Psoas muscle (tissue), 8 donors: ENCODE data around the gene MDH1. TPM values are rescaled to one million over a fixed set of nuclear protein-coding genes. Genes with fewer than 3 reads are reported as not detected.
A peak's percentile ranks its signal among the peaks of the same experiment; 100 is the strongest.
"Not testable (repeated sequence)": the region's sequence is repeated elsewhere in the genome, so short reads cannot be mapped to it uniquely, and the experiment has no call there.

Experiments
- ATAC-seq, 4 donors: fragments of 200-7000 bp; cut with Tn5 transposase; one replicate each; pipeline ENCODE4 v1.9.1; 2020; ENCODE audit warnings: moderate library complexity in 3 of 4, mild to moderate bottlenecking in 2 of 4
- DNase-seq, 2 donors: peaks; one replicate each; pipeline ENCODE4 v3.0.0-alpha.2; 2020
- H3K27ac ChIP-seq: fragments of 200-600 bp; one replicate; pipeline ENCODE4 v1.8.0; 2022
- H3K27me3 ChIP-seq, 3 donors: fragments of 200-600 bp in 1 of 3; one replicate each; pipeline versions ENCODE4 v1.6.1 to v1.8.0; 2013 to 2022; ENCODE audit warnings: low read length in 2 of 3, mild to moderate bottlenecking in 2 of 3, moderate library complexity in 1 of 3; ENCODE audit not compliant: insufficient read depth in 3 of 3
- H3K36me3 ChIP-seq, 2 donors: fragments of 200-600 bp in 1 of 2; one replicate each; pipeline versions ENCODE4 v1.6.1 to v1.8.0; 2013 to 2022; ENCODE audit warnings: low read depth in 1 of 2, mild to moderate bottlenecking in 1 of 2, moderate library complexity in 1 of 2; ENCODE audit not compliant: insufficient read depth in 1 of 2
- H3K4me1 ChIP-seq: fragments of 200-600 bp; one replicate; pipeline ENCODE4 v1.8.0; 2022
- H3K4me3 ChIP-seq: fragments of 200-600 bp; one replicate; pipeline ENCODE4 v1.8.0; 2022; ENCODE audit warnings: mild to moderate bottlenecking
- H3K9me3 ChIP-seq: fragments of 200-600 bp; one replicate; pipeline ENCODE4 v1.8.0; 2022
- WGBS, 3 donors: extraction: QIAGEN DNeasy Blood & Tissue Kit; methylation state at CpG; one replicate each; pipeline versions ENCODE4 v1.1.6 to v1.1.7; 2013; 5-methylcytosine and 5-hydroxymethylcytosine counted together
- intact Hi-C, 2 donors: fragments of 100-400 bp; cut with DNase I; formaldehyde crosslinking; loops; one replicate each; pipeline versions ENCODE4 v1.11.0 to v1.14.2; 2022
- polyA plus RNA-seq, 3 donors: library from polyadenylated mRNA; stranded (reverse); fragments of 200-250 nt; gene quantifications; one replicate each; pipeline ENCODE4 v1.2.3, GENCODE V29; 2013
- total RNA-seq, 4 donors: library from RNA; stranded (reverse); fragmentation: NEBNext Ultra II Directional in 2 of 4; extraction: Animal tissue kit (Norgen Biotek cat#: 25700) in 2 of 4; gene quantifications; one replicate each; pipeline versions ENCODE4 v1.2.1 to v1.2.4, GENCODE V29; 2021 to 2023
- TF ChIP-seq, protein P1 (sequence below): fragments of 200-600 bp; IDR thresholded peaks from one replicate; pipeline ENCODE4 v1.8.0; 2022; ENCODE audit warnings: antibody characterized with exemption
- donor health status: healthy with polysubstance abuse.
- donor health status: DM: no; HTN: no; CAD: no; lungs with moderate emphysema.
- donor health status: Bipolar disorder and iron deficiency.
- donor health status: healthy.
- donor health status: DM: yes; HTN: yes; CAD: no.
- donor health status: DM: no; HTN: no; CAD: no.
- donor health status: DM: no; HTN: no; CAD: no.
- donor health status: DM: yes; HTN: yes; CAD: no.

Gene MDH1
- total and polyA plus RNA-seq, 7 donors: 185 to 564 (median 386) TPM

DNA sequence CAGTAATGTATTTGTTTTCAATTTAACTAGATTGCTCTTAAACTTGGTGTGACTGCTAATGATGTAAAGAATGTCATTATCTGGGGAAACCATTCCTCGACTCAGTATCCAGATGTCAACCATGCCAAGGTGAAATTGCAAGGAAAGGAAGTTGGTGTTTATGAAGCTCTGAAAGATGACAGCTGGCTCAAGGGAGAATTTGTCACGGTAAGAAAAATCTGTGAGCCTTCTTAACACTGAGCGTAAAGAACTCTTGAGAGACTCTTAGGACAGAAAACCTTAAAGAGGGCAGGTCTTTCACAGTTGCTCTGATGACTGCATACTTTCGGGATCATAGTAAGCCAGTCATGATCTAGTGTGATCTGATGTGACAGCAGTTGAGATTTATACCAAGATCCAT lies 15.9 kb downstream of the MDH1 start:
- Histone ChIP-seq H3K27ac (no peak overlapping the region), H3K9me3 (no peaks in the 10 kb centered on the region), H3K27me3 (no peaks in the 10 kb centered on the region), H3K36me3 (peaks cover 23 to 84% of the 10 kb centered on the region in 2 donors), H3K4me1 (no peaks in the 10 kb centered on the region), H3K4me3 (no peak overlapping the region)
- ATAC-seq (no peak), DNase-seq (no peak)
- intact Hi-C loops: no loop called here
- TF ChIP-seq, protein P1, sequence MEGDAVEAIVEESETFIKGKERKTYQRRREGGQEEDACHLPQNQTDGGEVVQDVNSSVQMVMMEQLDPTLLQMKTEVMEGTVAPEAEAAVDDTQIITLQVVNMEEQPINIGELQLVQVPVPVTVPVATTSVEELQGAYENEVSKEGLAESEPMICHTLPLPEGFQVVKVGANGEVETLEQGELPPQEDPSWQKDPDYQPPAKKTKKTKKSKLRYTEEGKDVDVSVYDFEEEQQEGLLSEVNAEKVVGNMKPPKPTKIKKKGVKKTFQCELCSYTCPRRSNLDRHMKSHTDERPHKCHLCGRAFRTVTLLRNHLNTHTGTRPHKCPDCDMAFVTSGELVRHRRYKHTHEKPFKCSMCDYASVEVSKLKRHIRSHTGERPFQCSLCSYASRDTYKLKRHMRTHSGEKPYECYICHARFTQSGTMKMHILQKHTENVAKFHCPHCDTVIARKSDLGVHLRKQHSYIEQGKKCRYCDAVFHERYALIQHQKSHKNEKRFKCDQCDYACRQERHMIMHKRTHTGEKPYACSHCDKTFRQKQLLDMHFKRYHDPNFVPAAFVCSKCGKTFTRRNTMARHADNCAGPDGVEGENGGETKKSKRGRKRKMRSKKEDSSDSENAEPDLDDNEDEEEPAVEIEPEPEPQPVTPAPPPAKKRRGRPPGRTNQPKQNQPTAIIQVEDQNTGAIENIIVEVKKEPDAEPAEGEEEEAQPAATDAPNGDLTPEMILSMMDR: no peak
- WGBS, 3 donors: 61 to 67% (median 65%) methylated on average over 4 of the region's 4 CpGs

DNA sequence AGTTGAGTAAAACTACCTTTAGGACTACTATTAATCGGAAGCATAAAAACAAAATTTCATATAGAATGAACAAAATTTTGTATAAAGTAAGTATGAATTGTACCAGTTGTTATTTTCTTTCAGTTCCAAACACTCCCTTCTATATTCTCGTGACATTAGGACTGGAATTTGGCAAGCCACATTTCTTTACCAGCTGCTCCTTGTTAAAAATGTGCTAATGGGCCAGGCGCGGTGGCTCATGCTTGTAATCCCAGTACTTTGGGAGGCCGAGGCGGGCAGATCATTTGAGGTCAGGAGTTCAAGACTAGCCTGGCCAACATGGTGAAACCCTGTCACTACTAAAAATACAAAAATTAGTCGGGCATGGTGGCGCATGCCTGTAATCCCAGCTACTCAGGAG lies 20.1 kb downstream of the MDH1 start:
- H3K36me3 ChIP-seq: peaks cover 15 to 42% of the 10 kb centered on the region in 2 donors
- H3K27me3 ChIP-seq, H3K27ac ChIP-seq, DNase-seq, H3K4me3 ChIP-seq, intact Hi-C loops, H3K4me1 ChIP-seq, H3K9me3 ChIP-seq: not testable (repeated sequence)
- peak in 3 of 4 donors; percentile 29 to 58 (median 57) for ATAC-seq
- WGBS, 3 donors: 31 to 41% (median 32%) methylated on average over 8 of the region's 8 CpGs

DNA sequence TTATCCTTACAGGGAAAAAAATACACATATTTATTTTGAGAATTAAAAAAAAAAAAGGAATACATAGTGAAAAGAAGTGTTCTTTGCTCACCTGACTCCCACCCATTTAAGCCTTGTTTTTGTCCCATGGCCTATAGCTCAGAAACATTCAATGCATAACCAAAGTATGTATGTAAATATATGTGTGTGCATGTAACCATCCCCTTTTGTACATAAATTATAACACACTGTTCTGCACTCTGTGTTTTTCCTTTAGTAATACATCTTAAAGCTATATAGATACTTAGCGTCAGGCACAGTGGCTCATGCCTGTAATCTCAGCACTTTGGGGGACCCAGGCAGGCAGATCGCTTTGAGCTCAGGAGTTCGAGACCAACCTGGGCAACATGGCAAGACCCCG lies 21.8 kb downstream of the MDH1 start:
- WGBS, 3 donors: 97 to 98% (median 97%) methylated on average over 4 of the region's 4 CpGs
- Histone ChIP-seq H3K27me3 (no peaks in the 10 kb centered on the region), H3K4me1 (no peaks in the 10 kb centered on the region), H3K9me3 (no peaks in the 10 kb centered on the region), H3K36me3 (peaks cover 8 to 26% of the 10 kb centered on the region in 2 donors), H3K4me3 (no peak overlapping the region), H3K27ac (no peak overlapping the region)
- intact Hi-C loops: no loop called here
- TF ChIP-seq, protein P1: no peak
- no peak for DNase-seq
- no peak for ATAC-seq

DNA sequence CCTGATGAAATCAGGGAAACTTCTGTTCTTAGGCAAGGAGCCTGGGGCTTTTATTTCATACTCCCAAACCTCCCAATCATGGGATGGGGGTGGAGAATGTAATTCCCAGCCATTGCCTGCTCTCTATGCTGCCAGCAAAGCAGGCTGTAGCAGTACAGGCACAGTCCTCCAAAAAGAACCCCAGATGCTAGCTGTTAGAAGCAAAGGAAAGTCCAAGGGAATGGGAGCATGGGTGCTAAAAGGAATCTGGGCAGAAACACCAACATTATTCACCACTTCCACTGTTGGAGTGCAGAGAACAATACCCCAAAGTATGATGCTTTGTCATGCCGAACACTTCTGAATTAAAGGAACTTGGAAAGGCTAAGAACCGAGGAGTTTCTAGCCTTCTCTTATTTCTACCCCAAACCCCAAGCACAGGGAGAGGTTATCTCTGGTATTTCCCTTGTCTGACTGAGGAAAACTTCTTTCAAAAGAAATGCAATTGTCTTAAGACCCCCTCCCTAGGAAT lies 24.7 kb downstream of the MDH1 start:
- no peak for DNase-seq
- Histone ChIP-seq H3K4me3 (no peak overlapping the region), H3K36me3 (no peaks in the 10 kb centered on the region), H3K9me3 (no peaks in the 10 kb centered on the region), H3K27ac (no peak overlapping the region), H3K4me1 (no peaks in the 10 kb centered on the region), H3K27me3 (no peaks in the 10 kb centered on the region)
- 68 to 82% (median 76%) methylated on average over 2 of the region's 2 CpGs for WGBS, 3 donors
- TF ChIP-seq, protein P1: no peak
- ATAC-seq: no peak
- intact Hi-C loops: no loop called here

DNA sequence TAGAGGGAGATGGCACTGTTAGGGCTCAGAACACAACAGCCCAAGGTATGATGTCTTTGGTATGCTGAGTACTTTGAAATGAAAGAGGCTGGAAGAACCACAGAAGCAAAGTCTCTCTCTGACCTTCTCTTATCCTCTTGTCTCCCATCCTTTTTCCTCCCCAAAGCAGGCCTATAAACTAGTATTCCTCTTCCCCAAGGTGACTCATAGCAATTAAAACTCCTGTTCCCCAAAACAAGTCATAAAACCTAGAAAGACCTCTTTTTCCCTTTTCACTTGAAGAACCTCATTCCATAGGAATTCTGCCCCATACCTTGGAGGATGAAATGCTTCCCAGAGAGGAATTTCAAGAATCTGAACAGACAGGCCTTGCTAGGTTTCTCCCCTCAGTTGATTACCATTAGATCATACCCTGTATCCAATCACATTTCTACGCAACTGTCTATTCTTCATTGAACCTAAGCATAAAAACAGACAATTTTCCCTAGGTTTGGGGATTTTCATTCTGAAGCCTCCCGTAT lies 25.7 kb downstream of the MDH1 start:
- Histone ChIP-seq H3K27ac (no peak overlapping the region), H3K27me3 (no peaks in the 10 kb centered on the region), H3K4me3 (no peak overlapping the region), H3K36me3 (no peaks in the 10 kb centered on the region), H3K9me3 (no peaks in the 10 kb centered on the region), H3K4me1 (no peaks in the 10 kb centered on the region)
- TF ChIP-seq, protein P1: no peak
- WGBS, 3 donors: 88 to 90% (median 88%) methylated on average over 2 of the region's 2 CpGs
- DNase-seq (no peak), ATAC-seq (no peak)
- intact Hi-C loops: no loop called here
